ENCODE measurements around the gene ZMIZ1.

Gene ZMIZ1

GRCh38 chr10:79208251-79208983 is 139.7 kb downstream of the ZMIZ1 start:
- no peak for DNase-seq (ENCODE audit: low read depth)

DNA sequence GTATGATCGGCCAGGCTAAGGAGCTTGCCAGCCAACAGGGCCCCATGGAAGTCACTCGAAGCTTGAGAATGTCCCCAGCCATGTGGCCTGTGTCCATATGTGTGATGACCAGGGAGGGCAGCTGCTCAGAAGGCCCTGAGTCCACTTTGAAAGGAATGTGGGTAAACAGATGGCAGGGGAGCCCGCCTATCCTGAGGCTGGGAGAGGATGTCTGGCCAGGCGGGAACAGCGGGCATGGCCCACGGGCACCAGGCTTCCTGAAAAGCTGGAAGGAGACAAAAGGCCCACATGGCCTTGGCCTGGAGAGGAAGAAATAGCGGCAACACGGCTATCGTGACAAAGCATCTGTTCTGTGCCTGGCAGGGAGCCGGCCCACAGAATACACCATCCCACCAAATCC is 140.6 kb downstream of the ZMIZ1 start:
- no peak for DNase-seq (ENCODE audit: low read depth)

DNA sequence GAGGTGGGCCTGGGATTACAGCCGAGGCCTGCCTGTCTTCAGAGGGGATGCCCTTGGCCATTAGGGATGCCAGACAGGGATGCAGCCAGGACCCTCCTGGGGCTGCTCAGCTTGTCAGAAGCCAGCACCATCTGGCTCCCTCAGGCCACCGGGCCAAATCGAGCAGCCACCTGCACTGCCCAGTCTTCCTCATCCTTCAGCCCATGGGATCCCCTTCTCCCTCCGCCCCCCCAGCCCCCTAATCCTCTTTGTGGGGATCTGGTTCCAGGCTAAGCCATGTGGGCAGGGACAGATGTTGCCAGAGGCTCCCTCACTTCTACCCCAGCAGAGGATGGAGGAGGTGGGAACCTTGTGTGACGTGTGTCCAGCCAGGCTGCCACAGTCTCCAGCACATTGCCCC is 141.1 kb downstream of the ZMIZ1 start:
- no peak for DNase-seq (ENCODE audit: low read depth)

DNA sequence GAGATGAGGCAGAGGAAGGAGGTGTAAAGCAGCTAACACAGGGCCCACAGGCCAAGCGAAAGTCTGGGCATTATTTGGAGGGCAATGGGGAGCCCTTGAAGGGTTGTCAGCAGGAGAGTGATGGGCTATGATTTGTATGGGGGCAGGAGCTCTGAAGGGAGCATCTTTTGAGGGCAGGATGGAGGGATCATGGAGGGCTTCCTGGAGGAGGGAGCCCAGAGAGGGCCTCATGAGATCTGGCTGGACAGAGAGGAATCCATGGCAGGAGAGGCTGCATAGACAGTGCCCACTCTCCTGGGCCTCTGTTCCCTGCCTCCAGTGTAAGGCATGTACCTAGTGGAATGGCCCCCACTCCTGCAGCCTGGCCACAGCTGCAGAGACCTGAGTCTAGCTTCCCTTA is 141.9 kb downstream of the ZMIZ1 start:
- no peak for DNase-seq (ENCODE audit: low read depth)

- no peak for DNase-seq (ENCODE audit: low read depth)
Observed at GRCh38 chr10:79211616-79212015, 142.8 kb downstream of the ZMIZ1 start.

GRCh38 chr10:79215531-79215930 is 146.8 kb downstream of the ZMIZ1 start:
- DNase-seq (ENCODE audit: low read depth), result no peak

DNA sequence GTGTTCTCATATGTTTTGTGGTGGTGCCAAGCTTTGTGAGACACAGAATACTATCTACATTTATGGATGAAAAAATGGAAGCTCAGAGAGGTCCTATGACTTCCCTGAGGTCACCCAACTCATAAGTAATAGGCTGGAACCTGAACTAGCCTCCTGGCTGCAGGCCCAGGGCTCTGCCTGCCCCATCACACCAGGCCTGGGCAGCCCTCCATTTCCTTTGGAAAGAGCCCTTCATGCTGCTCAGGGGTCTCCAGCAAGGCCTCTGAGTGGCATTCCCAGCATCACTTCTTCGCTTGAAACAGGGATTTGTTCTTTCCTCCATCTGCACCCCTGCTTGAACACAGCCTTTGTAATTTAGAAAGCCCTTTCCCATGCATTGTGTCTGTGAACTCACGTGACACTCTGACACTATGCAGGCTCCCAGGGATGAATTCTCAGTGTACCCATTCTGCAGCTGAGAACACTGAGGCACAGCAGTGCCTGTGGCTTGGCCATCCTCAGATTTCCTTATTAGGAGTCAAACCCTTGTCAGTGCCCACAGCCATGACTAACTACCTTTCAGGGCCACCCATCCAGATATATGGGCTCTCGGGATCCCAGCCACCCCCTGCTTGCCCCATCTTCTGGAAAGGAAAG is 150.7 kb downstream of the ZMIZ1 start:
- DNase-seq (ENCODE audit: low read depth), result no peak

- DNase-seq (ENCODE audit: low read depth), result no peak
Observed at GRCh38 chr10:79220307-79220706, 151.5 kb downstream of the ZMIZ1 start.

GRCh38 chr10:79221110-79222051 is 152.6 kb downstream of the ZMIZ1 start:
- no peak for DNase-seq (ENCODE audit: low read depth)

DNA sequence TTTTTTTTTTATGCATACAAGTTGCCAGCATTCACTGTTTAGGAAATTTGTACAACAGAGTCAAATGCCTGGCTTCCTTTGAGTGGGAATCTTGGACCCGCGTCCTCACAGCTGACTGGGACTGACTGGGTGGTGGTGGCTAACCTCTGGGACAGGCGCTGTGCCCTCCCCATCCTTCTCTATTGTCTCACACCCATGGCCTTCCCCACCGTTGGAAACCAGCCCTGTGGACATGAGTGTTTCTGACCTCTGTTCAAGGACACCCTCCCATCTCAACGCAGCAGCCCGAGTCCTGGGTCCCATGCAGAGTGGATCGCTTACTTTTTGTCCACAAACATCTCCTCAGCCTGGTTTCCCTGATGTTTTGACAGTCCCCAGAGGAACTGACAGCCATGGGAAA is 153.4 kb downstream of the ZMIZ1 start:
- no peak for DNase-seq (ENCODE audit: low read depth)

DNA sequence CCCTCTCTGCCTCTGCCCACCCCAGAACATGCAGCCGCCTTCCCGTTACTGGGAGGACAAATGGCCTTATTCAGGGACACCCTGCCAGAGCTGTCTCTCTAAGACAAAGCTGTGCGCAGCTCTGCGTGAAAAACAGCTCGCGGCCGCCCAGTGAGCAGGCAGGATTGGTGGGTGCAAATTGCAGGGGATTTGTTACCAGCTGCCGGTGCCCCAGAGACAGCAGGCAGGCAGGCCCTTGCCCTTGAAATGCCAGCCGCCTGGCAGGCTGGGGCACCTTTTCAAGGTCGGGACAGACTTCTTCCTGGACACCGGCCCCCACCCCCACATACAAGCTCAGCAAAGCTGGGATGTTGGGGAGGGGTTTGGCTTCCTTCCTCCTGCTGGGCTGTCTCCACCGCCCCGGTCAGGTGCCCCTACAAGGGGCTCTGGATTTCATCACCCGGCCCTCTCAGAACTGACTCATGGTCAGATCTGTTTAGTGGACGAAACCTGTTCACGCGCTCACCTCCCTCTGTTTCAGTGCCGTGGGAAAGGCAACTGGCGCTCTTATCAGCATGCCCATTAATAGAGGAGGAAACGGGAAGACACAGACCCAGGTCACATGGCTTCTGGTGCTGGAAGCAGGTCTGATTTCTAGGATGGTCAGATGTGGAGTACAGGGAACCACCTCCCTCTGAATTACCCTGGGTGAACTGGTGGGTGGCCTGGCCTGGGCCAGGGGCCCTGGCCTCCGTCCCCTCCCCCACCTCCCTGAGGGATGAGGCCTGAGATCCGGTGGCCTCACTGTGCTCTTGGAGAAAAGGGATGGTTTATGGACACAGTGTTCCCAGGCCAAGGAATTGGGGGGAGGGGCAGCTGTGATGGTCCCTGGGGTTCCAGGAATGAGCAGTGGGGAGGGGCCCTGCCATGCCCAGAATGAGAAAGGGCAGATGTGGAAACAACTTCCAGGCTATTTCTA is 154.6 kb downstream of the ZMIZ1 start:
- no peak for DNase-seq (ENCODE audit: low read depth)

- DNase-seq (ENCODE audit: low read depth), result no peak
Observed at GRCh38 chr10:79224263-79224949, 155.6 kb downstream of the ZMIZ1 start.

DNA sequence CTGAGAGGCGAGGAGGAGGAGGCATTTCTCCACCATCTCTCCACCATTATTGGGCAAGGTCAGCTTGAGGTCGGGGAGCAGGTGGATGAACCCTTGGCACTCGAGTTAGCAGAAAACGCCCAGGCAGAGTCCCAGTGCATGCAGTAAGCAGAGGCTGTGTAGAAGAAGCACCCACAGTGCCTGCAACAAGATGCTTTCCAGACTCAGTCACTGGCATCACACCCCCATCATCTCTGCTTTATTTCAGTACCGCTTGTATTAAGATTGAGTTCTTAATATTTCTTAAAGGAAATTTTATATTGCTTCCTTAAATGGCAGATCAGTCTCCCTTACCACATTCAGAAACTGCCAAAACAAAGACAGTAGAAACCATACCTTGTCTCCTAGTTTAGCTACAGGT is 156.2 kb downstream of the ZMIZ1 start:
- no peak for DNase-seq (ENCODE audit: low read depth)

DNA sequence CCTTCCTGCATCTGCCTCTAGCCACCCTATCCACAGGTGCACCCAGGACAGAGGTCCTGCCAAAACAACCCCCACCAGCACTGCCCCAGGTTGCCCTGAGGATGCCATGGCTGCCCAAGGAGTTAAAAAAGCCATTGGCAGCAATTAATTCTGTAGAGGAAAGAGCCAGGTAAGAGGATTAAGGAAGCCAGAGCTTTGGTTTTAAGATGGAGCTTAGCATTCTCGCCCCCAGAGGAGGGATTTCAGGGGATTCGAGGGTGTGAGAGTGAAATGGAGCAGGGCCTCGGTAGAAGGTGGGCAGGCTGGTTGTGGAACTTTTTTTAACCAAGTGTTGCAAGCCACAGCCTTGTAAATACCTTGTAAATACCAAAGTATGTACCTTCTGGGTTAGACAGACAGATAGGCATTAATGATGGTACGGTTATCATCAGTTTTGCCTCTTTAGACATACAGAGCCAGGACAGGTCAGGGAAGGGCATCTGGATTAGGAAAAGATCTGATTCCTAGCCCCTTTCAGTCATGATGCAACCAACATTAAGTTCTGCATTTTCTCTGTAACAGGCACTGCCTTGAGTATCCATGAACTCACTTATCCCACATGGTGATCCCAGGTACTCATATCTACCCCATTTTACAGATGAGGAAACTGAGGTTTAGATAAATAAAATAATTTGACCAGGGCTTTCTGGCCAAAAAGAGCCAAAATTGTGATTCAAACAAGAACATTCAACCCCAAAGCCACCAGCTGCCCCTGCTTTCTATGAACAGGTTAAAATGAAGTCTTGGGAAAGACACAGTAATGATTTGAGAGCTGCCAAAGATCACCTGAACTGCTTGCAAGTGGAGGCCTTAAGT is 157.9 kb downstream of the ZMIZ1 start:
- DNase-seq (ENCODE audit: low read depth), result no peak

DNA sequence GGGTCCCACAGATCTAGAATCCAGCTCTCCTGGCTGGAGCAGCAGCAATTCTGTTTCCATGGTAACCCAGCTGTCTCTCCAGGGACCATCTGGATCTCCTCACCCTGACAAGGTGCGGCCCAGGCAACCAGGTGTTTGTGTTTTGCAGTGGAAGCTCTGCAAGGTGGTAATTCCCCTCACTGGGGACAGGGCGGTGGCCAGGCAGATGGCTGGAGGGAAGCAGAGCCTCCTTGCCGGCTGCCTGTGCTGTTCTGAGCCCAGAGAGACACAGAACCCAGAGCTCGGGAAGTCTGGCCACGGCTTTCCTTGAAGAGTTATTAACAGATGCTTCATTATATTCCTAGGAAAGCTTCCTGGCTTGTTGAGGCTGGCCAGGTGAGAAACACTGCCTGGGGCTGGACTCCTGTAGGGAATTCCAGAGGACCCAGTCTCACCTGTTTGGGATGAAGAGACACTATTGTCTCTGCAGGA is 160.3 kb downstream of the ZMIZ1 start:
- no peak for DNase-seq (ENCODE audit: low read depth)

GRCh38 chr10:79229830-79230327 is 161.1 kb downstream of the ZMIZ1 start:
- DNase-seq (ENCODE audit: low read depth), result no peak

- DNase-seq (ENCODE audit: low read depth), result no peak
Observed at GRCh38 chr10:79230328-79230830, 161.6 kb downstream of the ZMIZ1 start.

- no peak for DNase-seq (ENCODE audit: low read depth)
Observed at GRCh38 chr10:79230850-79231249, 162.1 kb downstream of the ZMIZ1 start.

- DNase-seq (ENCODE audit: low read depth), result no peak
Observed at GRCh38 chr10:79231908-79232307, 163.1 kb downstream of the ZMIZ1 start.
